H9 (cell line): Measurements from ENCODE around the gene MINDY4. TPM values are rescaled to one million over a fixed set of nuclear protein-coding genes. Genes with fewer than 3 reads are reported as not detected.

ENCODE experiments used
- DNase-seq: peaks from one replicate; pipeline ENCODE4 v3.0.0-alpha.2; 2017
- H2AFZ ChIP-seq: one replicate; pipeline ENCODE4 v1.6.1; 2013; ENCODE audit warnings: mild to moderate bottlenecking, low read length, control low read depth, moderate library complexity
- H2AK5ac ChIP-seq: 2 replicates; pipeline ENCODE4 v1.6.1; 2013; ENCODE audit warnings: low read length, control low read depth, mixed read lengths; ENCODE audit not compliant: insufficient read length
- H2BK120ac ChIP-seq: one replicate; pipeline ENCODE4 v1.6.1; 2013; ENCODE audit warnings: low read depth, mild to moderate bottlenecking, low read length, control low read depth, inconsistent platforms; ENCODE audit not compliant: poor library complexity, severe bottlenecking
- H2BK12ac ChIP-seq: 2 replicates; pipeline ENCODE4 v1.6.1; 2013; ENCODE audit warnings: low read length, control low read depth, mixed read lengths, low read depth; ENCODE audit not compliant: insufficient read length
- H2BK15ac ChIP-seq: 2 replicates; pipeline ENCODE4 v1.6.1; 2013; ENCODE audit warnings: low read depth, low read length, control low read depth
- H2BK20ac ChIP-seq: one replicate; pipeline ENCODE4 v1.6.1; 2013; ENCODE audit warnings: low read depth, mild to moderate bottlenecking, low read length, control low read depth, inconsistent platforms; ENCODE audit not compliant: poor library complexity, severe bottlenecking
- H2BK5ac ChIP-seq: 2 replicates; pipeline ENCODE4 v1.6.1; 2013; ENCODE audit warnings: low read length, control low read depth, mixed read lengths; ENCODE audit not compliant: insufficient read length
- H3K14ac ChIP-seq: 2 replicates; pipeline ENCODE4 v1.6.1; 2013; ENCODE audit warnings: low read length, control low read depth; ENCODE audit not compliant: insufficient read depth
- H3K18ac ChIP-seq: 2 replicates; pipeline ENCODE4 v1.6.1; 2013; ENCODE audit warnings: low read depth, mild to moderate bottlenecking, mixed read lengths, low read length, control low read depth; ENCODE audit not compliant: insufficient read length
- H3K23ac ChIP-seq: 2 replicates; pipeline ENCODE4 v1.6.1; 2013; ENCODE audit warnings: low read length, control low read depth, mixed read lengths, low read depth; ENCODE audit not compliant: insufficient read length
- H3K23me2 ChIP-seq: 2 replicates; pipeline ENCODE4 v1.6.1; 2013; ENCODE audit warnings: low read depth, mild to moderate bottlenecking, mixed read lengths, low read length, control low read depth; ENCODE audit not compliant: insufficient read length, poor library complexity, severe bottlenecking
- H3K27ac ChIP-seq: 2 replicates; pipeline ENCODE4 v1.5.1; 2013; ENCODE audit warnings: low read length, control low read depth, mixed read lengths, low read depth; ENCODE audit not compliant: insufficient read length
- H3K27me3 ChIP-seq: 2 replicates; pipeline ENCODE4 v1.6.1; 2013; ENCODE audit warnings: low read length, control low read depth, inconsistent platforms; ENCODE audit not compliant: insufficient read depth
- H3K4ac ChIP-seq: 2 replicates; pipeline ENCODE4 v1.6.1; 2013; ENCODE audit warnings: low read depth, mild to moderate bottlenecking, control low read depth, inconsistent platforms, low read length, moderate library complexity
- H3K4me1 ChIP-seq: 2 replicates; pipeline ENCODE4 v1.6.1; 2013; ENCODE audit warnings: low read length, control low read depth, inconsistent platforms; ENCODE audit not compliant: insufficient read depth
- H3K4me2 ChIP-seq: 2 replicates; pipeline ENCODE4 v1.6.1; 2013; ENCODE audit warnings: low read length, control low read depth, mixed read lengths; ENCODE audit not compliant: insufficient read length, insufficient read depth
- H3K56ac ChIP-seq: 2 replicates; pipeline ENCODE4 v1.6.1; 2013; ENCODE audit warnings: low read depth, mild to moderate bottlenecking, mixed read lengths, low read length, control low read depth; ENCODE audit not compliant: insufficient read length
- H3K79me1 ChIP-seq: 2 replicates; pipeline ENCODE4 v1.6.1; 2013; ENCODE audit warnings: low read depth, mild to moderate bottlenecking, moderate library complexity, low read length, control low read depth, inconsistent platforms; ENCODE audit not compliant: insufficient read depth, poor library complexity, severe bottlenecking
- H3K79me2 ChIP-seq: 2 replicates; pipeline ENCODE4 v1.6.1; 2013; ENCODE audit warnings: low read length, control low read depth, inconsistent platforms; ENCODE audit not compliant: insufficient read depth
- H3K9ac ChIP-seq: 2 replicates; pipeline ENCODE4 v1.6.1; 2013; ENCODE audit warnings: low read length, control low read depth, mixed read lengths; ENCODE audit not compliant: insufficient read length; ENCODE audit errors: extremely low read depth
- H3K9me3 ChIP-seq: one replicate; pipeline ENCODE4 v1.6.1; 2013; ENCODE audit warnings: low read depth, low read length, inconsistent platforms; ENCODE audit not compliant: control insufficient read depth
- H3T11ph ChIP-seq: one replicate; pipeline ENCODE4 v1.6.1; 2013; ENCODE audit warnings: mild to moderate bottlenecking, low read length, control low read depth, inconsistent platforms
- H4K20me1 ChIP-seq: one replicate; pipeline ENCODE4 v1.6.1; 2013; ENCODE audit not compliant: control insufficient read depth, insufficient read length, insufficient read depth
- H4K5ac ChIP-seq: 2 replicates; pipeline ENCODE4 v1.6.1; 2013; ENCODE audit warnings: low read depth, mild to moderate bottlenecking, mixed read lengths, low read length, control low read depth; ENCODE audit not compliant: insufficient read length
- H4K8ac ChIP-seq: replicated peaks from 2 replicates; pipeline ENCODE4 v1.6.1; 2013; ENCODE audit warnings: low read length, control low read depth, mixed read lengths, low read depth; ENCODE audit not compliant: insufficient read length
- H4K91ac ChIP-seq: 2 replicates; pipeline ENCODE4 v1.6.1; 2013; ENCODE audit warnings: low read depth, mild to moderate bottlenecking, moderate library complexity, mixed read lengths, low read length, control low read depth; ENCODE audit not compliant: insufficient read length
- H3K27ac Mint-ChIP-seq, 3 experiments: 2 replicates in 2 of 3; 3 replicates in 1 of 3; pipeline ENCODE4 v1.8.0; 2020 to 2021; ENCODE audit warnings: mixed read lengths in 3 of 3, mild to moderate bottlenecking in 1 of 3, moderate library complexity in 1 of 3
- H3K27me3 Mint-ChIP-seq: 2 replicates; pipeline ENCODE4 v1.8.0; 2021; ENCODE audit warnings: low read depth, mild to moderate bottlenecking, moderate library complexity, mixed read lengths
- H3K36me3 Mint-ChIP-seq, 3 experiments: 2 replicates in 2 of 3; 3 replicates in 1 of 3; pipeline ENCODE4 v1.8.0; 2020 to 2021; ENCODE audit warnings: low read depth in 3 of 3, mixed read lengths in 3 of 3; ENCODE audit not compliant: insufficient read depth in 1 of 3
- H3K4me1 Mint-ChIP-seq, 2 experiments: 2 replicates each; pipeline ENCODE4 v1.8.0; 2020; ENCODE audit warnings: mixed read lengths in 2 of 2
- H3K4me3 Mint-ChIP-seq, 2 experiments: 2 replicates in 1 of 2; 3 replicates in 1 of 2; pipeline ENCODE4 v1.8.0; 2020 to 2021; ENCODE audit warnings: mild to moderate bottlenecking in 2 of 2, mixed read lengths in 2 of 2, moderate library complexity in 1 of 2
- H3K9me3 Mint-ChIP-seq, 2 experiments: 2 replicates in 1 of 2; 3 replicates in 1 of 2; pipeline ENCODE4 v1.8.0; 2020; ENCODE audit warnings: mild to moderate bottlenecking in 2 of 2, mixed read lengths in 2 of 2, moderate library complexity in 1 of 2
- CTCF ChIP-seq: fragments of 200-600 bp; sonication (generic); conservative IDR thresholded peaks from 3 replicates; pipeline ENCODE4 v1.8.0; 2021; ENCODE audit warnings: antibody characterized with exemption, mild to moderate bottlenecking
- total RNA-seq: library from RNA; stranded (reverse); gene quantifications from 2 replicates; pipeline ENCODE4 v1.2.1, GENCODE V29; 2021

MINDY4 gene
- total RNA-seq, 1 experiment from 2014 or later = 3.1 TPM

DNA sequence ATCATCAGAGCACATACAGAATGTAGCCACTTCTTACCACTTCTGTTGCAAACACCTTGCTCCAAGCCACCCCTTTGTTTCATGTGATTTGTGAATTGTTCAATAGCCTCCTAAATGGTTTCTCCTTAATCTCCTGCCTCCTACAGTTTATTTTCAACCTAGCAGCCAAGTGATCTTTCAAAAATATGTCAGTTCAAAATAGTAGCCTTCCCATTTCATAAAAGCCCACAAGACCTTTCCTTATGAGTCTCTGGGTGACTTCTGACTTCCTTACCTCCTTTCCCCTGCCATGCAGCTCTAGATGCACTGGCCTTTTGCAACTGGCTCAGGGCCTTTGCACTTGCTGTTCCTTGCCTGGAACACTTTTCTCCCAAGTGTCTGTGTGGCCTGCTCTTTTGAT is 4.8 kb downstream of the MINDY4 start:
- Histone ChIP-seq H2AFZ (no peak overlapping the region), H3K4ac (no peak overlapping the region), H3T11ph (no peak overlapping the region), H3K27ac (no peak overlapping the region), H2BK12ac (no peak overlapping the region), H2BK20ac (no peak overlapping the region), H2BK5ac (no peak overlapping the region), H3K4me2 (no peak overlapping the region), H4K91ac (no peak overlapping the region), H3K23me2 (peaks cover 6% of the 10 kb centered on the region), H4K5ac (no peak overlapping the region), H3K18ac (no peak overlapping the region), H3K79me2 (no peaks in the 10 kb centered on the region), H2BK120ac (no peak overlapping the region), H3K56ac (no peak overlapping the region), H3K4me1 (no peaks in the 10 kb centered on the region; the same call in 1 of the 2 replicates), H4K8ac (no peak overlapping the region), H2AK5ac (no peak overlapping the region), H3K9ac (no peak overlapping the region), H3K27me3 (no peaks in the 10 kb centered on the region), H3K23ac (no peak overlapping the region), H2BK15ac (no peak overlapping the region), H4K20me1 (no peaks in the 10 kb centered on the region), H3K14ac (no peak overlapping the region), H3K9me3 (no peaks in the 10 kb centered on the region), H3K79me1 (no peaks in the 10 kb centered on the region)
- Mint-ChIP-seq H3K4me1 (peaks cover 5% of the 10 kb centered on the region in 2 experiments), H3K36me3 (no peaks in the 10 kb centered on the region; a peak in 1 of 7 replicates), H3K4me3 (no peak overlapping the region), H3K9me3 (no peaks in the 10 kb centered on the region; a peak in 1 of 5 replicates), H3K27me3 (no peaks in the 10 kb centered on the region), H3K27ac (no peak overlapping the region)
- no peak for TF ChIP-seq CTCF
- DNase-seq = no peak
